Ovary (tissue), 9 donors: Measurements from ENCODE around the gene CD4. TPM values are rescaled to one million over a fixed set of nuclear protein-coding genes. Genes with fewer than 3 reads are reported as not detected.
A peak's percentile ranks its signal among the peaks of the same experiment; 100 is the strongest.

ENCODE experiments used
- DNase-seq, 5 donors: peaks; one replicate each; pipeline ENCODE4 v3.0.0-alpha.2; 2019 to 2020
- H3K27ac ChIP-seq, 2 donors: fragments of 200-600 bp; one replicate each; pipeline versions ENCODE4 v1.5.1 to v1.8.0; 2019 to 2022
- H3K27me3 ChIP-seq: fragments of 200-600 bp; one replicate; pipeline ENCODE4 v1.8.0; 2022
- H3K36me3 ChIP-seq: fragments of 200-600 bp; sonication (generic); one replicate; pipeline ENCODE4 v1.5.1; 2019
- H3K4me1 ChIP-seq: one replicate; pipeline ENCODE4 v1.8.1; 2013; ENCODE audit warnings: mild to moderate bottlenecking, moderate library complexity; ENCODE audit not compliant: insufficient read depth
- H3K4me3 ChIP-seq: fragments of 200-600 bp; sonication (generic); one replicate; pipeline ENCODE4 v1.5.1; 2017
- H3K9me3 ChIP-seq, 2 donors: fragments of 200-600 bp in 1 of 2; sonication (generic) in 1 of 2; one replicate each; pipeline versions ENCODE4 v1.5.1 to v1.8.1; 2013 to 2019; ENCODE audit warnings: mild to moderate bottlenecking in 1 of 2, moderate library complexity in 1 of 2
- CTCF ChIP-seq, 3 donors: fragments of 450-650 bp in 2 of 3; fragments of 200-600 bp in 1 of 3; IDR thresholded peaks; one replicate each; pipeline versions ENCODE4 v1.5.1 to v1.8.0; 2016 to 2022; ENCODE audit warnings: antibody characterized with exemption in 3 of 3, mild to moderate bottlenecking in 1 of 3
- EP300 ChIP-seq: sonication (generic); formaldehyde crosslinking; IDR thresholded peaks from one replicate; pipeline ENCODE4 v1.6.1; 2017; ENCODE audit warnings: antibody characterized with exemption
- POLR2A ChIP-seq: fragments of 450-650 bp; IDR thresholded peaks from one replicate; pipeline ENCODE4 v1.6.1; 2017; ENCODE audit warnings: antibody characterized with exemption, mild to moderate bottlenecking, moderate library complexity
- WGBS, 3 donors: extraction: QIAGEN DNeasy Blood & Tissue Kit in 1 of 3; methylation state at CpG; one replicate each; pipeline versions ENCODE4 v1.1.5 to v1.1.7; 2013 to 2017; 5-methylcytosine and 5-hydroxymethylcytosine counted together
- intact Hi-C, 4 donors: fragments of 100-400 bp; cut with DNase I; formaldehyde crosslinking; loops; one replicate each; pipeline versions ENCODE4 v1.11.0 to v1.15.1; 2022 to 2023
- polyA plus RNA-seq, 2 donors: library from polyadenylated mRNA; stranded (reverse); fragments of 200-250 nt in 1 of 2; fragments of 350-450 nt in 1 of 2; fragmentation: Illumina TruSeq in 1 of 2; extraction: RNeasy Lipid Tissue Mini Kit (QIAGEN cat#74804) in 1 of 2; gene quantifications; one replicate each; pipeline ENCODE4 v1.2.3, GENCODE V29; 2013 to 2014
- total RNA-seq, 7 donors: library from RNA; depleted of rRNA in 2 of 7; stranded (reverse); fragments of >200 nt in 2 of 7; fragmentation: NEBNext Ultra II Directional in 3 of 7; extraction: Animal tissue kit (Norgen Biotek cat#: 25700) in 3 of 7; gene quantifications; one replicate each; pipeline versions ENCODE4 v1.1.0 to v1.2.4, GENCODE V29; 2016 to 2023
- donor health status: DM: no; HTN: no; CAD: no; lungs with moderate emphysema.
- donor health status: DM: no; HTN: no; CAD: no.
- donor health status: Bipolar disorder and iron deficiency.
- donor health status: DM: yes; HTN: yes; CAD: no.
- donor health status: DM: no; HTN: no; CAD: no.
- donor health status: DM: yes; HTN: yes; CAD: no.

The CD4 gene
- total and polyA plus RNA-seq, 9 donors: 2.1 to 40.2 (median 10.3) TPM

- Histone ChIP-seq H3K4me1 (peaks cover 17% of the 10 kb centered on the region), H3K4me3 (peak overlapping the region; percentile 16), H3K27me3 (no peaks in the 10 kb centered on the region), H3K9me3 (no peaks in the 10 kb centered on the region), H3K27ac (peak overlapping the region; percentile 55 to 62), H3K36me3 (no peaks in the 10 kb centered on the region)
- TF ChIP-seq CTCF (IDR thresholded peaks at IDR 0.05) (peak in 1 of 3 donors; percentile 11), POLR2A (no peak)
- intact Hi-C loops: loop anchor here in 1 of 4 donors (10.0 kb wide), 1 partner anchor 217 kb away; the partner anchor contains the start of gene IFFO1
- WGBS, 3 donors: 61 to 64% (median 62%) methylated on average over 12 of the region's 12 CpGs
- peak in 1 of 5 donors; percentile 55 for DNase-seq
Observed at GRCh38 chr12:6771509-6772330, 17.6 kb upstream of the CD4 start.

GRCh38 chr12:6772331-6772695 lies 17.0 kb upstream of the CD4 start, which contains the start of gene LAG3:
Gene LAG3, plus strand, starts transcription at chr12:6772520. Its CDS starts 333 bp downstream, at chr12:6772853.
- Histone ChIP-seq H3K27me3 (no peaks in the 10 kb centered on the region), H3K36me3 (no peaks in the 10 kb centered on the region), H3K9me3 (no peaks in the 10 kb centered on the region), H3K27ac (peak within 1 kb of the TSS; percentile 55 to 62), H3K4me3 (peak within 1 kb of the TSS; percentile 37), H3K4me1 (peaks cover 17% of the 10 kb centered on the region)
- intact Hi-C loops: loop anchor here in 1 of 4 donors (10.0 kb wide), 1 partner anchor 218 kb away; the partner anchor contains the start of gene IFFO1
- TF ChIP-seq POLR2A (no peak), EP300 (no peak), CTCF (IDR thresholded peaks at IDR 0.05) (no peak)
- 22 to 23% (median 22%) methylated on average over 15 of the region's 15 CpGs for WGBS, 3 donors
- DNase-seq: peak in 4 of 5 donors; percentile 58 to 66 (median 60)

- H3K27me3 ChIP-seq: no peaks in the 10 kb centered on the region
- no peaks in the 10 kb centered on the region for H3K9me3 ChIP-seq
- intact Hi-C loops: loop anchor here in 1 of 4 donors (10.0 kb wide), 1 partner anchor 218 kb away; the partner anchor contains the start of gene IFFO1
- TF ChIP-seq CTCF (IDR thresholded peaks at IDR 0.05): no peak
- no peak for TF ChIP-seq POLR2A
- no peak for TF ChIP-seq EP300
- peak overlapping the region; percentile 55 to 62 for H3K27ac ChIP-seq
- DNase-seq: peak in 1 of 5 donors; percentile 31
- no peaks in the 10 kb centered on the region for H3K36me3 ChIP-seq
- peaks cover 18% of the 10 kb centered on the region for H3K4me1 ChIP-seq
- 53 to 63% (median 59%) methylated on average over 21 of the region's 21 CpGs for WGBS, 3 donors
- peak overlapping the region; percentile 37 for H3K4me3 ChIP-seq
Observed at GRCh38 chr12:6772726-6773589, 16.4 kb upstream of the CD4 start.
